Activated naive CD8-positive, alpha-beta T cell treated with anti-CD3 and anti-CD28 coated beads, Interleukin-2, amount 50 U/mL, for 24 hours (primary cell): Measurements from ENCODE around the gene GNA15.

Experiments used
- ATAC-seq: fragments of 150-1000 bp; cut with Tn5 transposase; one replicate; pipeline ENCODE4 v1.10.0; 2021
- DNase-seq: peaks from one replicate; pipeline ENCODE4 v3.0.0; 2021
- H3K27ac Mint-ChIP-seq: one replicate; pipeline ENCODE4 v1.8.0; 2021; ENCODE audit warnings: mild to moderate bottlenecking, mixed read lengths
- H3K27me3 Mint-ChIP-seq: one replicate; pipeline ENCODE4 v1.8.0; 2021; ENCODE audit warnings: mixed read lengths
- H3K36me3 Mint-ChIP-seq: one replicate; pipeline ENCODE4 v1.8.0; 2021; ENCODE audit warnings: low read depth, mixed read lengths
- H3K4me1 Mint-ChIP-seq: one replicate; pipeline ENCODE4 v1.8.0; 2021; ENCODE audit warnings: mixed read lengths
- H3K4me3 Mint-ChIP-seq: one replicate; pipeline ENCODE4 v1.8.0; 2021; ENCODE audit warnings: mild to moderate bottlenecking, moderate library complexity, mixed read lengths
- H3K9me3 Mint-ChIP-seq: one replicate; pipeline ENCODE4 v1.8.0; 2021; ENCODE audit warnings: mixed read lengths

GNA15 gene

GRCh38 chr19:3178973-3179738, 43.3 kb downstream of the GNA15 start:
- ATAC-seq (peak; percentile 12), DNase-seq (peak; percentile 44)
- Mint-ChIP-seq H3K4me1 (peaks cover 42% of the 10 kb centered on the region), H3K4me3 (peak overlapping the region; percentile 92), H3K36me3 (peaks cover 20% of the 10 kb centered on the region), H3K27ac (peak overlapping the region; percentile 95), H3K9me3 (no peaks in the 10 kb centered on the region), H3K27me3 (no peaks in the 10 kb centered on the region)

GRCh38 chr19:3179739-3180293, 44.0 kb downstream of the GNA15 start:
- no peaks in the 10 kb centered on the region for H3K27me3 Mint-ChIP-seq
- ATAC-seq: peak; percentile 22
- H3K27ac Mint-ChIP-seq: peak overlapping the region; percentile 95
- peaks cover 20% of the 10 kb centered on the region for H3K36me3 Mint-ChIP-seq
- peak; percentile 55 for DNase-seq
- H3K4me3 Mint-ChIP-seq: peak overlapping the region; percentile 92
- H3K9me3 Mint-ChIP-seq: no peaks in the 10 kb centered on the region
- H3K4me1 Mint-ChIP-seq: peaks cover 49% of the 10 kb centered on the region

- Mint-ChIP-seq H3K27me3 (no peaks in the 10 kb centered on the region), H3K4me3 (peak overlapping the region; percentile 95), H3K9me3 (no peaks in the 10 kb centered on the region), H3K27ac (peak overlapping the region; percentile 99), H3K36me3 (peaks cover 32% of the 10 kb centered on the region), H3K4me1 (peaks cover 60% of the 10 kb centered on the region)
- ATAC-seq (no peak), DNase-seq (no peak)
Measured at GRCh38 chr19:3183721-3184641, 48.1 kb downstream of the GNA15 start.

GRCh38 chr19:3184847-3185460, 49.1 kb downstream of the GNA15 start:
- Mint-ChIP-seq H3K4me1 (peaks cover 63% of the 10 kb centered on the region), H3K27ac (peak overlapping the region; percentile 99), H3K27me3 (no peaks in the 10 kb centered on the region), H3K4me3 (peak overlapping the region; percentile 95), H3K36me3 (peaks cover 29% of the 10 kb centered on the region), H3K9me3 (no peaks in the 10 kb centered on the region)
- DNase-seq: peak; percentile 69
- ATAC-seq: peak; percentile 13

- ATAC-seq (peak; percentile 87), DNase-seq (peak; percentile 95)
- peaks cover 62% of the 10 kb centered on the region for H3K4me1 Mint-ChIP-seq
- H3K27ac Mint-ChIP-seq: peak within 1 kb of the TSS; percentile 99
- peak within 1 kb of the TSS; percentile 95 for H3K4me3 Mint-ChIP-seq
- no peaks in the 10 kb centered on the region for H3K9me3 Mint-ChIP-seq
- H3K36me3 Mint-ChIP-seq: peaks cover 24% of the 10 kb centered on the region
- H3K27me3 Mint-ChIP-seq: no peaks in the 10 kb centered on the region
Measured at GRCh38 chr19:3185461-3186159, 49.8 kb downstream of the GNA15 start, which contains the start of gene NCLN. Gene NCLN (plus strand): TSS chr19:3185930. CDS start chr19:3186031, 101 bp downstream.

GRCh38 chr19:3186160-3186688, 50.4 kb downstream of the GNA15 start:
- Mint-ChIP-seq H3K27ac (peak overlapping the region; percentile 91), H3K36me3 (peaks cover 21% of the 10 kb centered on the region), H3K4me1 (peaks cover 60% of the 10 kb centered on the region), H3K9me3 (no peaks in the 10 kb centered on the region), H3K27me3 (no peaks in the 10 kb centered on the region), H3K4me3 (peak overlapping the region; percentile 95)
- DNase-seq: peak; percentile 17
- peak; percentile 41 for ATAC-seq

- ATAC-seq (no peak), DNase-seq (no peak)
- peak overlapping the region; percentile 95 for H3K4me3 Mint-ChIP-seq
- H3K4me1 Mint-ChIP-seq: peaks cover 53% of the 10 kb centered on the region
- no peaks in the 10 kb centered on the region for H3K9me3 Mint-ChIP-seq
- H3K27ac Mint-ChIP-seq: peak overlapping the region; percentile 91
- no peaks in the 10 kb centered on the region for H3K27me3 Mint-ChIP-seq
- peaks cover 19% of the 10 kb centered on the region for H3K36me3 Mint-ChIP-seq
Measured at GRCh38 chr19:3186891-3187661, 51.2 kb downstream of the GNA15 start.

GRCh38 chr19:3187662-3188511, 52.1 kb downstream of the GNA15 start:
- DNase-seq: no peak
- Mint-ChIP-seq H3K36me3 (peaks cover 16% of the 10 kb centered on the region), H3K27me3 (no peaks in the 10 kb centered on the region), H3K9me3 (no peaks in the 10 kb centered on the region), H3K4me3 (peak overlapping the region; percentile 95), H3K27ac (peak overlapping the region; percentile 91), H3K4me1 (peaks cover 49% of the 10 kb centered on the region)
- ATAC-seq: no peak

- H3K27ac Mint-ChIP-seq: no peak overlapping the region
- H3K36me3 Mint-ChIP-seq: peaks cover 19% of the 10 kb centered on the region
- ATAC-seq (no peak), DNase-seq (no peak)
- no peaks in the 10 kb centered on the region for H3K27me3 Mint-ChIP-seq
- H3K9me3 Mint-ChIP-seq: no peaks in the 10 kb centered on the region
- H3K4me1 Mint-ChIP-seq: peaks cover 44% of the 10 kb centered on the region
- no peak overlapping the region for H3K4me3 Mint-ChIP-seq
Measured at GRCh38 chr19:3188627-3189596, 53.1 kb downstream of the GNA15 start.

GRCh38 chr19:3189702-3190469, 54.1 kb downstream of the GNA15 start:
- no peak for ATAC-seq

GRCh38 chr19:3190470-3190770, 54.6 kb downstream of the GNA15 start:
- DNase-seq (no peak), ATAC-seq (no peak)
- H3K4me3 Mint-ChIP-seq: no peak overlapping the region
- H3K4me1 Mint-ChIP-seq: peaks cover 30% of the 10 kb centered on the region
- H3K9me3 Mint-ChIP-seq: no peaks in the 10 kb centered on the region
- H3K27ac Mint-ChIP-seq: no peak overlapping the region
- no peaks in the 10 kb centered on the region for H3K27me3 Mint-ChIP-seq
- peaks cover 27% of the 10 kb centered on the region for H3K36me3 Mint-ChIP-seq

More at GRCh38 chr19:3189702-3190469, 54.1 kb downstream of the GNA15 start:
- Mint-ChIP-seq H3K27me3 (no peaks in the 10 kb centered on the region), H3K27ac (no peak overlapping the region), H3K36me3 (peaks cover 27% of the 10 kb centered on the region), H3K9me3 (no peaks in the 10 kb centered on the region), H3K4me1 (peaks cover 34% of the 10 kb centered on the region), H3K4me3 (no peak overlapping the region)
- no peak for DNase-seq
